ENCODE measurements around the gene PDHA2. TPM values are rescaled to one million over a fixed set of nuclear protein-coding genes. Genes with fewer than 3 reads are reported as not detected.

Gene PDHA2
- total and polyA plus RNA-seq, 2 donors (not counting 1 experiment from before 2014, with no cell fraction given), result not detected

- no peak overlapping the region for H3K9ac ChIP-seq (ENCODE audit: low read length)
- POLR2A ChIA-PET, result no interaction called here
- ATAC-seq (ENCODE audit: low read depth), result no peak
- CTCF ChIA-PET, result no interaction called here
- intact Hi-C loops (cut with micrococcal nuclease), result no loop called here
- H3K79me2 ChIP-seq (ENCODE audit: control insufficient read depth, insufficient read depth, low read length), result no peaks in the 10 kb centered on the region
- H3K27me3 ChIP-seq (replicated peaks in 1 of 4; ENCODE audit: control extremely low read depth in 1 of 4, control insufficient read depth in 3 of 4, insufficient read depth in 4 of 4, low read length in 3 of 4), result no peaks in the 10 kb centered on the region
- no CpG with 5 or more reads among the region's 5 CpGs for WGBS (ENCODE audit: insufficient coverage)
- no peak overlapping the region for H3K27ac ChIP-seq (ENCODE audit: low read length in 2 of 2)
- H3K4me2 ChIP-seq (replicated peaks; ENCODE audit: low read depth, low read length, poor library complexity, severe bottlenecking), result no peak overlapping the region
- Mint-ChIP-seq H3K27me3 (no peaks in the 10 kb centered on the region), H3K9me3 (ENCODE audit: insufficient read depth) (no peaks in the 10 kb centered on the region), H3K27ac (no peak overlapping the region), H3K4me1 (no peaks in the 10 kb centered on the region), H3K4me3 (no peak overlapping the region)
- TF ChIP-seq EZH2 (IDR thresholded peaks at IDR 0.05; ENCODE audit: borderline replicate concordance, insufficient read depth, low read depth, low read length, poor library complexity, severe bottlenecking) (no peak), CTCF (IDR thresholded peaks at IDR 0.05) (no peak)
- H3K9me3 ChIP-seq (ENCODE audit: control extremely low read depth in 1 of 3, control insufficient read depth in 2 of 3, insufficient read depth in 1 of 3, low read length in 2 of 3), result no peaks in the 10 kb centered on the region
- no peak overlapping the region for H3K4me3 ChIP-seq (ENCODE audit: control extremely low read depth in 1 of 5, extremely low read depth in 1 of 5, insufficient read depth in 1 of 5, low read depth in 2 of 5, low read length in 4 of 5)
- no peak overlapping the region for H2AFZ ChIP-seq (ENCODE audit: insufficient read depth, low read depth, low read length, poor library complexity, severe bottlenecking)
- H3K36me3 ChIP-seq (replicated peaks in 1 of 2; ENCODE audit: control extremely low read depth in 1 of 2, control insufficient read depth in 1 of 2, extremely low read depth in 1 of 2, insufficient read depth in 2 of 2, low read length in 1 of 2), result no peaks in the 10 kb centered on the region
- DNase-seq, result no peak
- no peaks in the 10 kb centered on the region for H4K20me1 ChIP-seq (ENCODE audit: control insufficient read depth, insufficient read depth, low read length, poor library complexity, severe bottlenecking)
- H3K4me1 ChIP-seq (ENCODE audit: control insufficient read depth in 2 of 2, insufficient read depth in 2 of 2, low read length in 2 of 2), result no peaks in the 10 kb centered on the region
Measured at GRCh38 chr4:95825546-95825945, 14.3 kb upstream of the PDHA2 start.

- Histone ChIP-seq H3K9me3 (ENCODE audit: control extremely low read depth in 1 of 3, control insufficient read depth in 2 of 3, insufficient read depth in 1 of 3, low read length in 2 of 3) (no peaks in the 10 kb centered on the region), H3K27ac (ENCODE audit: low read length in 2 of 2) (no peak overlapping the region), H3K9ac (ENCODE audit: low read length) (no peak overlapping the region), H3K79me2 (ENCODE audit: control insufficient read depth, insufficient read depth, low read length) (no peaks in the 10 kb centered on the region), H3K4me2 (replicated peaks; ENCODE audit: low read depth, low read length, poor library complexity, severe bottlenecking) (no peak overlapping the region), H3K4me3 (ENCODE audit: control extremely low read depth in 1 of 5, extremely low read depth in 1 of 5, insufficient read depth in 1 of 5, low read depth in 2 of 5, low read length in 4 of 5) (no peak overlapping the region), H3K27me3 (replicated peaks in 1 of 4; ENCODE audit: control extremely low read depth in 1 of 4, control insufficient read depth in 3 of 4, insufficient read depth in 4 of 4, low read length in 3 of 4) (no peaks in the 10 kb centered on the region), H3K36me3 (replicated peaks in 1 of 2; ENCODE audit: control extremely low read depth in 1 of 2, control insufficient read depth in 1 of 2, extremely low read depth in 1 of 2, insufficient read depth in 2 of 2, low read length in 1 of 2) (no peaks in the 10 kb centered on the region), H2AFZ (ENCODE audit: insufficient read depth, low read depth, low read length, poor library complexity, severe bottlenecking) (no peak overlapping the region), H3K4me1 (ENCODE audit: control insufficient read depth in 2 of 2, insufficient read depth in 2 of 2, low read length in 2 of 2) (no peaks in the 10 kb centered on the region), H4K20me1 (ENCODE audit: control insufficient read depth, insufficient read depth, low read length, poor library complexity, severe bottlenecking) (no peaks in the 10 kb centered on the region)
- no peaks in the 10 kb centered on the region for H3K4me1 Mint-ChIP-seq
- ATAC-seq (ENCODE audit: low read depth) (no peak), DNase-seq (no peak)
- no peaks in the 10 kb centered on the region for H3K9me3 Mint-ChIP-seq (ENCODE audit: insufficient read depth)
- TF ChIP-seq CTCF (IDR thresholded peaks at IDR 0.05) (no peak), EZH2 (IDR thresholded peaks at IDR 0.05; ENCODE audit: borderline replicate concordance, insufficient read depth, low read depth, low read length, poor library complexity, severe bottlenecking) (no peak)
- ChIA-PET POLR2A (no interaction called here), CTCF (no interaction called here)
- no CpG with 5 or more reads among the region's 2 CpGs for WGBS (ENCODE audit: insufficient coverage)
- intact Hi-C loops (cut with micrococcal nuclease), result no loop called here
- H3K4me3 Mint-ChIP-seq, result no peak overlapping the region
- H3K27me3 Mint-ChIP-seq, result no peaks in the 10 kb centered on the region
- H3K27ac Mint-ChIP-seq, result no peak overlapping the region
Measured at GRCh38 chr4:95830651-95831050, 9.2 kb upstream of the PDHA2 start.
